SK-N-SH (cell line): ENCODE measurements around the gene TMEM69. TPM values are rescaled to one million over a fixed set of nuclear protein-coding genes. Genes with fewer than 3 reads are reported as not detected.

Experiments used
- CTCF ChIA-PET: fragments of 300-600, 350-600 bp; formaldehyde crosslinking; extraction: SDS; loops from one replicate; lab custom pipeline; 2021; lab: Yijun Ruan, JAX
- POLR2A ChIA-PET: fragments of 350-600 bp; sonication (Branson Sonifier 250); formaldehyde crosslinking; extraction: SDS; loops from one replicate; lab custom pipeline; 2020; ENCODE audit warnings: antibody characterized with exemption, inconsistent platforms; lab: Yijun Ruan, JAX
- DNase-seq: peaks from one replicate; pipeline ENCODE4 v3.0.0; 2012
- H2AFZ ChIP-seq: fragments of 200-600 bp; sonication (generic); 2 replicates; pipeline ENCODE4 v1.8.1; 2016; ENCODE audit warnings: antibody characterized with exemption, mild to moderate bottlenecking, low read depth
- H3F3A ChIP-seq: fragments of 200-600 bp; sonication (generic); replicated peaks from 2 replicates; pipeline ENCODE3; 2016; ENCODE audit warnings: antibody characterized with exemption, mild to moderate bottlenecking; ENCODE audit not compliant: insufficient read depth
- H3K27ac ChIP-seq, 2 experiments: fragments of 200-500 bp in 1 of 2; fragments of 200-600 bp in 1 of 2; sonication (Bioruptor generic) in 1 of 2; sonication (generic), shearing (Covaris generic) in 1 of 2; 2 replicates each; pipeline versions ENCODE4 v1.5.1 to v1.6.1; 2014 to 2016; ENCODE audit warnings: low read depth in 2 of 2, inconsistent platforms in 1 of 2, low read length in 1 of 2, mild to moderate bottlenecking in 1 of 2, mixed read lengths in 1 of 2
- H3K27me3 ChIP-seq: fragments of 200-600 bp; sonication (generic), shearing (Covaris generic); 2 replicates; pipeline ENCODE4 v1.6.1; 2016; ENCODE audit warnings: mixed run types; ENCODE audit not compliant: insufficient read depth
- H3K36me3 ChIP-seq, 2 experiments: fragments of 200-500 bp in 1 of 2; fragments of 200-600 bp in 1 of 2; sonication (Bioruptor generic) in 1 of 2; sonication (generic) in 1 of 2; replicated peaks in 1 of 2; 2 replicates each; pipeline versions ENCODE3 to v1.5.1; 2014 to 2016; ENCODE audit warnings: low read length in 1 of 2, mild to moderate bottlenecking in 1 of 2; ENCODE audit not compliant: insufficient read depth in 2 of 2, control insufficient read depth in 1 of 2
- H3K4me1 ChIP-seq, 2 experiments: fragments of 200-500 bp in 1 of 2; fragments of 200-600 bp in 1 of 2; sonication (Bioruptor generic) in 1 of 2; sonication (generic), shearing (Covaris generic) in 1 of 2; 2 replicates each; pipeline versions ENCODE4 v1.5.1 to v1.6.1; 2014 to 2016; ENCODE audit warnings: low read depth in 1 of 2, low read length in 1 of 2, mixed run types in 1 of 2; ENCODE audit not compliant: insufficient read depth in 2 of 2, control insufficient read depth in 1 of 2
- H3K4me2 ChIP-seq: fragments of 200-600 bp; sonication (generic), shearing (Covaris generic); 2 replicates; pipeline ENCODE4 v1.6.1; 2017; ENCODE audit warnings: mixed run types
- H3K4me3 ChIP-seq, 2 experiments: fragments of 200-500 bp in 1 of 2; fragments of 200-600 bp in 1 of 2; sonication (Bioruptor generic) in 1 of 2; sonication (generic), shearing (Covaris generic) in 1 of 2; 2 replicates each; pipeline versions ENCODE4 v1.5.1 to v1.8.1; 2014 to 2016; ENCODE audit warnings: low read depth in 2 of 2, inconsistent platforms in 1 of 2, low read length in 1 of 2, mild to moderate bottlenecking in 1 of 2, mixed read lengths in 1 of 2, moderate library complexity in 1 of 2
- H3K79me2 ChIP-seq: fragments of 200-600 bp; sonication (generic); 2 replicates; pipeline ENCODE4 v1.8.1; 2017; ENCODE audit warnings: mild to moderate bottlenecking; ENCODE audit not compliant: insufficient read depth
- H3K9ac ChIP-seq: fragments of 200-600 bp; sonication (generic); 2 replicates; pipeline ENCODE4 v1.6.1; 2017; ENCODE audit warnings: mixed run types
- H3K9me2 ChIP-seq: fragments of 200-600 bp; sonication (generic); 2 replicates; pipeline ENCODE4 v1.6.1; 2017; ENCODE audit warnings: mixed run types
- H3K9me3 ChIP-seq: fragments of 200-600 bp; sonication (generic); 2 replicates; pipeline ENCODE4 v1.6.1; 2017; ENCODE audit warnings: mixed run types, mild to moderate bottlenecking, moderate library complexity
- H4K20me1 ChIP-seq: fragments of 200-600 bp; sonication (generic); 2 replicates; pipeline ENCODE4 v1.6.1; 2017; ENCODE audit warnings: mild to moderate bottlenecking, mixed run types; ENCODE audit not compliant: insufficient read depth
- ELF1 ChIP-seq: IDR thresholded peaks from 2 replicates; pipeline ENCODE4 v1.4.0; 2012
- FOSL2 ChIP-seq: IDR thresholded peaks from 2 replicates; pipeline ENCODE4 v1.4.0; 2012; ENCODE audit warnings: low read depth, mild to moderate bottlenecking, moderate library complexity, borderline replicate concordance
- FOXM1 ChIP-seq: IDR thresholded peaks from 2 replicates; pipeline ENCODE4 v1.4.0; 2012; ENCODE audit warnings: low read depth, mild to moderate bottlenecking
- GABPA ChIP-seq: IDR thresholded peaks from 2 replicates; pipeline ENCODE4 v1.4.0; 2012; ENCODE audit warnings: low read depth, mild to moderate bottlenecking
- GATA2 ChIP-seq: sonication (generic); formaldehyde crosslinking; IDR thresholded peaks from 2 replicates; pipeline ENCODE4 v1.5.0; 2020; ENCODE audit warnings: mild to moderate bottlenecking, missing genetic modification reagents
- MXI1 ChIP-seq: IDR thresholded peaks from 2 replicates; pipeline ENCODE4 v1.6.1; 2012; ENCODE audit warnings: mild to moderate bottlenecking, low read depth, low read length, improper control_type of control experiment
- YY1 ChIP-seq: IDR thresholded peaks from 2 replicates; pipeline ENCODE4 v1.4.0; 2012; ENCODE audit warnings: low read depth, mild to moderate bottlenecking
- WGBS: methylation state at CpG from one replicate; pipeline ENCODE4 v1.1.6; 2017; ENCODE audit warnings: low lambda C conversion rate; 5-methylcytosine and 5-hydroxymethylcytosine counted together
- polyA plus RNA-seq, 3 experiments: library from polyadenylated mRNA; depleted of rRNA; stranded (reverse); fragments of >200 nt; gene quantifications; 2 replicates each; pipeline ENCODE4 v1.2.3, GENCODE V29; 2012
- TF ChIP-seq, protein P1 (sequence below): IDR thresholded peaks from 2 replicates; pipeline ENCODE4; 2012
- TF ChIP-seq, protein P2 (sequence below): IDR thresholded peaks from 2 replicates; pipeline ENCODE4 v1.4.0; 2012; ENCODE audit warnings: low read depth, borderline replicate concordance

The TMEM69 gene
- polyA plus RNA-seq, 1 of the 3 experiments (the other 2 are of a cell fraction), result 46.1 TPM

DNA sequence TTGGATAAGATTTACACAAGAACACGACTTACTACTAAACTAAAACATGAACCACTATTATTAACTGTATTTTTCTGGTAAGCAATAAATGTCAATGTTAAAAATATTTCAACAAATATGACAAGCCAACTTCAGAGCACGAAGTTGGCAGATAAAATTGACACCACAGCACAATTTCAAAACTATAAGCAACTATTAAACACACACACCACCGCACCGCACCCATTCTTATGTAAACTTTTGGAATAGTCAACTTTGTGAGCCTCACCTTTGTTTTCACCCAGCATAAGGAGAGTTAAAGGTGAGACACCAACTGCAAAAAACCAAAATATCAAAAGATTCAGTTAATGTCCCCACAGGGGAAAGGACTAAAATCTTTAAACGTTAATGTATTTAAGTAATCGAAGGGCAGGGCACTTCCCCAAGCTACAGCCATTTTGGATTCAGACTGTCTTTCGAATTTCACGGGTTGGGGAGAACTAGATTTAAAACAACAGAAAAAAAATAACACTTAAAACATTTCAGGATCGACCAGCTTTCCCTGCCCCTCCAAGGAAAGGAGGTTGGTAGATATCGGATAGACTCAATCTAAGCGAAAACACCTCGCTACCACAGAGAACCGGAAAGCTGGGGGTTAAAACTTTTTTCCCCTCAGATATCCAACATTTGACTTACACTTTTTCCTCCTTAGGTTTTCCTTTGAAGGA is 2.5 kb upstream of the TMEM69 start:
- H3K79me2 ChIP-seq, result peaks cover 82% of the 10 kb centered on the region
- peaks cover 14 to 20% of the 10 kb centered on the region in 2 experiments; a peak in 3 of 4 replicates for H3K4me1 ChIP-seq
- 4% methylated on average over 13 of the region's 13 CpGs for WGBS
- peak overlapping the region; percentile 89 to 93; a peak in 3 of 4 replicates for H3K27ac ChIP-seq
- ChIA-PET POLR2A (interaction anchor here (0.6 to 2.4 kb wide), 5 partner anchors 14 to 193 kb away, joined by 4 to 20 read pairs (median 4); partner anchors contain the start of genes AKR1A1 and NASP), CTCF (interaction anchor here (1.0 to 1.3 kb wide), 2 partner anchors 13 to 158 kb away, joined by 3 to 4 read pairs; no protein-coding TSS in a partner anchor)
- H3K4me3 ChIP-seq, result peak overlapping the region; percentile 92 to 95
- H3F3A ChIP-seq, result peaks cover 11% of the 10 kb centered on the region
- H3K9ac ChIP-seq, result peak overlapping the region; percentile 92
- H3K4me2 ChIP-seq, result peak overlapping the region; percentile 85
- no peaks in the 10 kb centered on the region for H3K9me2 ChIP-seq
- peaks cover 0 to 5% of the 10 kb centered on the region in 2 experiments for H3K36me3 ChIP-seq
- DNase-seq, result no peak
- no peaks in the 10 kb centered on the region for H3K9me3 ChIP-seq
- H4K20me1 ChIP-seq, result peaks cover 42% of the 10 kb centered on the region
- peak overlapping the region; percentile 79; the same call in 1 of the 2 replicates for H2AFZ ChIP-seq
- no peaks in the 10 kb centered on the region for H3K27me3 ChIP-seq
- TF ChIP-seq MXI1, result no peak
- TF ChIP-seq YY1, result peak; percentile 77; the same call in 1 of the 2 replicates
- TF ChIP-seq, all 33 proteins: peak for 1

DNA sequence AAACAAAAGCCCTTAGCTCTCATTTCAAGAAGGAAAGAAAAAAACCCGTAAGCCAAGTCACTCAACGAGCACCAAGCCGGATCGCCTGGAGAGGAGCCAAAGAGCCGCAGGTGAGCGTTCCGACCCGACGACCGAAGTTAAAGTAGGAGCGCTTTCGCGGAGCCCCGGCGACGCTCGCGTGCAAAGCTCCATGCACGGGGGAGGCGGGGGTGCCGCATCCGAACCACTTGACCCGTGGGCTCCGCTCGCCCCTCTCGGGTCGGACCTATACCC is 2.0 kb upstream of the TMEM69 start:
- CTCF ChIA-PET, result interaction anchor here (1.0 to 1.3 kb wide), 2 partner anchors 14 to 157 kb away, joined by 3 to 4 read pairs; no protein-coding TSS in a partner anchor
- no peak for TF ChIP-seq MXI1
- TF ChIP-seq YY1, result no peak
- no peak for TF ChIP-seq ELF1
- no peak for TF ChIP-seq GABPA
- TF ChIP-seq FOSL2, result no peak
- TF ChIP-seq FOXM1, result no peak
- TF ChIP-seq, protein P1, sequence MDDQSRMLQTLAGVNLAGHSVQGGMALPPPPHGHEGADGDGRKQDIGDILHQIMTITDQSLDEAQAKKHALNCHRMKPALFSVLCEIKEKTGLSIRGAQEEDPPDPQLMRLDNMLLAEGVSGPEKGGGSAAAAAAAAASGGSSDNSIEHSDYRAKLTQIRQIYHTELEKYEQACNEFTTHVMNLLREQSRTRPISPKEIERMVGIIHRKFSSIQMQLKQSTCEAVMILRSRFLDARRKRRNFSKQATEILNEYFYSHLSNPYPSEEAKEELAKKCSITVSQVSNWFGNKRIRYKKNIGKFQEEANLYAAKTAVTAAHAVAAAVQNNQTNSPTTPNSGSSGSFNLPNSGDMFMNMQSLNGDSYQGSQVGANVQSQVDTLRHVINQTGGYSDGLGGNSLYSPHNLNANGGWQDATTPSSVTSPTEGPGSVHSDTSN, result no peak
- TF ChIP-seq, protein P2, sequence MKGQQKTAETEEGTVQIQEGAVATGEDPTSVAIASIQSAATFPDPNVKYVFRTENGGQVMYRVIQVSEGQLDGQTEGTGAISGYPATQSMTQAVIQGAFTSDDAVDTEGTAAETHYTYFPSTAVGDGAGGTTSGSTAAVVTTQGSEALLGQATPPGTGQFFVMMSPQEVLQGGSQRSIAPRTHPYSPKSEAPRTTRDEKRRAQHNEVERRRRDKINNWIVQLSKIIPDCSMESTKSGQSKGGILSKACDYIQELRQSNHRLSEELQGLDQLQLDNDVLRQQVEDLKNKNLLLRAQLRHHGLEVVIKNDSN, result no peak
- TF ChIP-seq GATA2 (CRISPR knock-in tag), result no peak
- TF ChIP-seq, all 33 proteins: peak for 0

More for the DNA sequence above, 2.0 kb upstream of the TMEM69 start:
- Histone ChIP-seq H3K36me3 (peaks cover 1 to 7% of the 10 kb centered on the region in 2 experiments), H3K4me1 (peaks cover 14 to 20% of the 10 kb centered on the region in 2 experiments; a peak in 3 of 4 replicates), H3K9ac (peak overlapping the region; percentile 92), H3K27ac (peak overlapping the region; percentile 89 to 93), H3K4me2 (peak overlapping the region; percentile 85), H3K27me3 (no peaks in the 10 kb centered on the region), H4K20me1 (peaks cover 37% of the 10 kb centered on the region), H3K4me3 (peak overlapping the region; percentile 92 to 95), H3K9me3 (no peaks in the 10 kb centered on the region), H3K9me2 (no peaks in the 10 kb centered on the region), H3K79me2 (peaks cover 82% of the 10 kb centered on the region), H2AFZ (peak overlapping the region; percentile 79), H3F3A (peaks cover 11% of the 10 kb centered on the region)
- WGBS, result 3% methylated on average over 8 of the region's 27 CpGs
- POLR2A ChIA-PET, result interaction anchor here (0.6 to 2.4 kb wide), 6 partner anchors 14 to 193 kb away, joined by 4 to 20 read pairs (median 4); partner anchors contain the start of genes AKR1A1 and NASP
- no peak for DNase-seq
